Activated CD8-positive, alpha-beta memory T cell treated with anti-CD3 and anti-CD28 coated beads for 4 hours (primary cell): Measurements from ENCODE around the gene SIPA1L3.

Experiments
- DNase-seq, 2 donors: peaks; one replicate each; pipeline ENCODE4 v3.0.0-alpha.2; 2020; ENCODE audit warnings: low read depth in 2 of 2

The SIPA1L3 gene

DNA sequence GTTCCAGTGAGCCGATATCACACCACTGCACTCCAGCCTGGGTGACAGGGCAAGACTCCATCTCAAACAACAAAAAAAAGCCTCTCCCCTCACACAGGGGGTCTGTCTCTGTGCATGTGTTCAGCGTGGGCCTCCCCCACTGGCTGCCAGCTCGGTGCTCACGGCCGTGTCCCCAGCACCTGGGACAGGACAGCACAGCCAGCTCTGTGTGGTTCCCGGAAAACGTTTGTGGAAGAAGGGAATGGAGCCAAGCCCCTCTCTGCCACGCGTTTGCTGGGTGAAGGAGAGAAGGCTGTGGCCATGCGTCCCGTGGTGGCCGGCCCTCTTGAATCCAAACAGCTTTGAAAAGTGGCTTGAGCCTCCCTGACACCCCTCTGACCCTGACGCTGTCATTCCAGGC is 284.7 kb downstream of the SIPA1L3 start:
- no peak for DNase-seq

DNA sequence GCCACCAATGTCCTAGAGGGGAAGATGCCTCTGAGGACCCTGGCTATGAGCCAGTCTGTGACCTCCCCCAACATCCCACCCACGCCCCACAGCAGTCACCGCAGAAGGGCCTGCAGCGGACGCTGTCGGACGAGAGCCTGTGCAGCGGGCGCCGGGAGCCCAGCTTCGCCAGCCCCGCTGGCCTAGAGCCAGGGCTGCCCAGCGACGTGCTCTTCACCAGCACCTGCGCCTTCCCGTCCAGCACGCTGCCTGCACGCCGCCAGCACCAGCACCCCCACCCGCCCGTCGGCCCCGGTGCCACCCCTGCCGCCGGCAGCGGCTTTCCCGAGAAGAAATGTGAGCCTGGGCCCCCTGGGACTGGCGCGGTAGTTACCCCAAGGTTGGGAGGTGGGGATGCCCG is 286.4 kb downstream of the SIPA1L3 start:
- DNase-seq = no peak

DNA sequence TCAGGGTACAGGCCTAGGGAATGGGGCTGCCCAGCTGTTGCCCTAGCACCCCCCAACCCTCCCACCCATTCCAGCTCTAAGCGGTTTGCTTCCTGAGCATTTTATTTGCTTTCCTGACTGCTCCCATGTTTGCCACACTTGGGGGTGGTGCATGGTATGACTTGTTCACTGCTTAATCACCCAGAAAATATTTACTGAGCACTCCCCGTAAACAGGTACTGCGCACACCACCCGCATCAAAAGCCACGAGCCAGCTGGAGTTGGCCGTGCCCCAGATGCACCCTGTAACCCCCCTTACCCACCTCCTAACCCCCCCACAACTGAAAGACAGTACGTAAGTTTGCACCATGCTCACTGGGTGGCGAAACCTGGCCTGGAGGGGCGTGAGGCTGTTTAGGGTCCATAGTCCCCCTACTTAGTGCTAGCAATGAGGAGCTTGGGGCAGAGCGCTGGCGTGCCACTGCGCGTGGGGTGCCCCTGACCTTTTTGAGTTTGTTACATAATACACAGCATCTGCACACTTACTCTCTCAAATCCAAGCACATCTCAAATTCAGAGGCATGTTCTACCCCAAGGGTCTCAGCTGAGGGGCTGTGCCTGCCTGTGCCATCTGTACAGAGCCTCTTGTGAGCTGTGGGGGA is 287.2 kb downstream of the SIPA1L3 start:
- no peak for DNase-seq

DNA sequence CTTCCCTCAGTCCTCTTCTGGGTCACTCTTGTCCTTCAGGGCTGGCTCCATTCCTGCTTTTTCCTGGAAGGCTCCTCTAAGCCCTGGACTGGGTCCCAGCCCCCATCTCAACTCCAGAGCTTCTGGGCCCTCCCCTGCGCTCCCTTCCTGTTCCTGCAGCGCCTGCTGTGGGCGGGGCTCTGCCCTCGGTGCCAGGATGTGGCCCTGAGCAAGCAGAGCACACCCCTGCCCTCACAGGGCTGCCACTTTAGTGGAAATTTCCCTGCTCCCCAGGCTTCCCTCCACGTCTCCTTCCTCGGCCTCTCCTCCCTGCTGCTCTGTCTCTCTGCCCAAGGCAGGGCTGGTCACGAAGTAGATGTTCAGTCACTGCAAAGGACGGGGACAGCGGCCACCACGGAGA is 288.2 kb downstream of the SIPA1L3 start:
- DNase-seq = no peak

DNA sequence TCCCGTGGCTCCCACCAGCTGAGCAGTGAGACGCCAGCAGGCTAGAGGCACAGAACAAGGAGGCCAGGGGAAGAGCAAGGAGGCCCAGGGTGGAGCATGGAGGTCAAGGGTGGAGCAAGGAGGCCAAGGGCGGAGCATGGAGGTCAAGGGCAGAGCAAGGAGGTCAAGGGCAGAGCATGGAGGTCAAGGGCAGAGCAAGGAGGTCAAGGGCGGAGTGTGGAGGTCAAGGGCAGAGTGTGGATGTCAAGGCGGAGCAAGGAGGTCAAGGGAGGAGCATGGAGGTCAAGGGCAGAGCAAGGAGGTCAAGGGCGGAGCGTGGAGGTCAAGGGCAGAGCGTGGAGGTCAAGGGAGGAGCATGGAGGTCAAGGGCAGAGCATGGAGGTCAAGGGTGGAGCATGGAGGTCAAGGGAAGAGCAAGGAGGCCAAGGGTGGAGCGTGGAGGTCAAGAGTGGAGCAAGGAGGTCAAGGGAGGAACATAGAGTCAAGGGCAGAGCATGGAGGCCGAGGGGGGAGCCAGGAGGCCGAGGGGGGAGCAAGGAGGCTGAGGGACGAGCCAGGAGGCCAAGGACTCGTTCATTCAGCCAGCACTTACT is 289.3 kb downstream of the SIPA1L3 start:
- no peak for DNase-seq

DNA sequence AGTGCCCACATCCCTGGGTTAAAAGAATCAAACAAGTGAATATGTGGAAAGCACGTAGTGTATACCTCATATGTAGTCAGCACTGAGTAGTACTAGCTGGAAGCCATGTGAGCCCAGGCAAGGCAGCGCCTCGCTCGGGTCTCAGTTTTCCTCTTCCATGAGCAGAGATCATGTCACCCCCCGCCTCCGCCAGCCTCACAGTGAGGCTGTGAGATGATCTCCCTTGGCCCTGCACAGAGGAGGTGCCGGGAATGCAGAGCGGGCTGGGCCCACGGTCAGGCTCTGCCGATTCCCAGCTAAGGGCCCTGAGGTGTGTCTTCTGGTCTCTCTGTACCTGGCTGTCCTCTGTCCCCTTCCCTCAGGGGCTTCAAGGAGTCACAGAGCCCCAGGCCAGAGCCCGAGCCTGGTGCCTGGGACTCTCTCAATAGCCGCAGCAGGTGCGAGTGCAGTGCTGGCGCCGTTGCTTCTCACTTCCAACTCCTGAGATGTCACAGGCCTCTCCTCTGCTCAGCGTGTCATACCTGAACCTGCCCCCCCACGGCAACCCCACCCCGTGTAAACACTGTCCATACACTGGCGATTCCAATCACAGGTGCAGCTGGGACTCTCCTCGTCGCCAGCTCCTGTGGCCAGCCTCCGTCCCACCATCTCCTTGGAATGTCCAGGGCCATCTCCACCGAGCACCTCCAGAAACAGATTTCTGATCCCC is 290.1 kb downstream of the SIPA1L3 start:
- no peak for DNase-seq

DNA sequence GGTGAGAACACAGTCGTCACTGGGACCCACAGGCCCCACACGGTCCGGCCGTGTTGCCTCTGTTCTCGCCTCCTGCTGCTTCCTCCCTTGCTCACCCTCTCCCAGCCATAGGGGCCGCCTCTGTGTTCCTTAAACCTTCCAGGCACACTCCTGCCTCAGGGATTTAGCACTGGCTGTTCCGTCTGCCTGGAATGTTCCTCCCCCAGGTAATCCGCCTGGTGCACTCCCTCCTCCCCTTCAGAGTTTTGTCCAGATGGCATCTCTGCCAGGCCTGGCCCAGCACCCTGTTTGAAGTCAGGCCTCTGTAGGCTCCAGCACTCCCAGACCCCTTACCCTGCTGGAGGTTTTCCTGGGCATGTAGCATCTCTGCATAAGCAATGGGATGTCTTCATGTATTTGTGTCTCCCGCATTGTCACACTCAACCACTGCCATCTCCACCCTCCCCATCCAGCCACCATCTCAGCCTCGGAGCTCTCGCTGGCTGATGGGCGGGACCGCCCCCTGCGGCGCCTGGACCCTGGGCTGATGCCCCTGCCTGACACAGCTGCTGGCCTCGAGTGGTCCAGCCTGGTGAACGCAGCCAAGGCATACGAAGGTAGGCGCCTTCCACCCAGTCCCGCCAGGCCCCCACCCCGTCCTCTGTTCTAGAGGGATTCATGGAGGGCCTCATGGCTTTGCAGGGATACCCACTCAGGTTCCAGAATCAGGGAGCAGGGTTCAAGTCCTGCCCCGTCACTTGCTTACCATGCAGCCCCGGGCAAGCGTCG is 291.1 kb downstream of the SIPA1L3 start:
- DNase-seq = no peak

DNA sequence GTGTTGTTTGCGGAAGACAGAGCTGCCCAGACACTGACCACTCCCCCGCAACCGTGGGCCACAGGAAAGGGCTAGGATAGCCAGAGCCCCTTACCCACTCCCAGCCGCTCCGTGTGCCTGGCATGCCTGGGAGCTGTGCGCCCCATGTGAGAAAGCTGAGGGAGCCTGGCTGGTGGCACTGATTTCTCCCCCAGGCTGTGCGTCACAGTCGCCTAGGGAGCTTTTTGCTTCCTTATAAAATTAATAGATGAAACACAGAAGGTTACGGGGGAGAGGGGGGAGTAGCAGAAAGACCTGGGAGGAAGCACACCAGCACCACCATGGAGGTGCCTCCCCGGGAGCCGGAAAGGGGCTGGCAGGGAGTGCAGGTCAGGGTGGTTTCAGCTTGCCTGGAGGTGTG is 292.3 kb downstream of the SIPA1L3 start:
- DNase-seq = no peak

DNA sequence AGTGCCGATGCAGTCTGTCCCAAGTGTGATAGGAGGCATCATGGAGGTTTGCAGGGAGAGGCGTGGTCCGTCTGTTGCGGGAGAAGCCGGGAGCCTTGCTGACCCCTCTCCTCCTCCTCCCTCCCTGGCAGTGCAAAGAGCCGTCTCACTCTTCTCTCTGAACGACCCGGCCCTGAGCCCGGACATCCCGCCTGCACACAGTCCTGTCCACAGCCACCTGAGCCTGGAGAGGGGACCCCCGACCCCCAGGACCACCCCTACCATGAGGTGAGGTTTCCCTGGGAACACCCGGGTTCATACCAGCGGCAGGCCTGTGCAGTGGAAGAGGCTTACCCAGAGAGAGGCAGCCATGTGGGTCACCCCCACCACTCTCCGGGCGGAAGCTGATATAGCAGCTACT is 294.7 kb downstream of the SIPA1L3 start:
- no peak for DNase-seq

DNA sequence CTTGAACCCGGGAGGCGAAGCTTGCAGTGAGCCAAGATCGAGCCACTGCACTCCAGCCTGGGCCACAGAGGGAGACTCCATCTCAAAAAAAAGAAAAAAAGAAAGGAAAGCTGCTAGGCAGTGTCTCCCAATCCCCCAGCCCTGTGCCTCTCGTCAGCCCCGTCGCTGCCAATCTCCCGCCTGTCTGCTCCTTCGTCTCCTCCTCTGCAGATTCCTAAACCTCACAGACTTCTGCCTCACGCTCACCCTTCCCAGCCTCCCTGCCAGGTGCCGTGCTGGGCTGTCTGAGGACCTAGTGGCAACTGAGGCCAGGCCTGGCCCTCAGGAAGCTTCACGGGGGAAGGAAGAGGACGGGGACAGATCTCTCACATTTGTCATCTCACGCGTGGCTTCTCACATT is 295.5 kb downstream of the SIPA1L3 start:
- DNase-seq = no peak

DNA sequence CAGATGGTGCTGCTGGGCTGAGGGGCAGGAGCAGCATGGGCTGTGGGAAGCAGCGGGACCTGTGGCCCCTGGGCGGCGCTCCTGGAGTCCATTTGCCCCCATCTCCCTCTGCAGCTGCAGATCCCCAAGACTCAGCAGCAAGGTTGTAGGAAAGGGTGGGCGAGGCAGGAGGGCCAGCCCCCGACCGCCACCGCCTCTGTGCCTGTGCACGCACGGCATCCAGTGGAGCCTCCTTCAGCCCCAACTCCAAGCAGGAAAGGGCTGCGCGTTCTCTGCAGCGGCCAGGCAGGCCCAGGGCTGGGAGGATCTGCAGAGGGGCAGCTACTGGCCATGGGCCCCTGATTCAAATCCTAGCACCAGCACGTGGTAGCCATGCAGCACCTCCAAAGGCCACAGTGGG is 296.2 kb downstream of the SIPA1L3 start:
- DNase-seq = no peak

DNA sequence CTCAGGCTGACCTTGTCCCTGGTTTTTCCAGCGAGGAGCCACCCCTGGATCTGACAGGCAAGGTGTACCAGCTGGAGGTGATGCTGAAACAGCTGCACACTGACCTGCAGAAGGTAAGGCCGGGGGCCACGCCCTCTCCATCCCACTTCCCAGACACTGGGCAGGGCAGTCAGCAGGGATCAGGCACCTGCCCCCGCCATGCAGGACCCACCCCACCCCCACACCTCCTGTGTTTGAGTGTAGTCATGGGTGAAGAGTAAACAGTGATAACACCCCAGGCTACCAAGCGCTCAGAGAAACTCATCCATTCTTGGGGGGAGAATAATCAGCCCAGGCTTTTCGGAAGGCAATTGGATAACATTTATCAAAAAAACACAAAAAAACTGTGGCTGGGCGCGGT is 297.1 kb downstream of the SIPA1L3 start:
- no peak for DNase-seq

DNA sequence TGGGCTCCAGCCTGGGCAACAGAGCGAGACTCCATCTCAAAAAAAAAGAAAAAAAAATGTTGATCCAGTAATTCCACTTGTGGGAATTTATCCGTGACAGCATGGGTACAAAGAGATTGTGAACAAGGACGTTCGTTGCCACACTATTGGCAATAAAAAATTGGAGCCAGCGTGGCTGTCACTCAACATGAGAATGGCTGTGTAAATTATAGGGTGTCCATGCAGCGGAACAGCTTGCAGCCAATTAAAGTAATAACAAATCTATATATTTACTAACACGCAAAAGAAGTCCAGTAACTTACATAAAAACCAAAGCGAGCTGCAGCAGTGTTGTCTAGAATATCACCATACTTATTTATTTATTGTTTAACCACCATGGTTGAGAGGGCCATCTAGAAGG is 297.7 kb downstream of the SIPA1L3 start:
- no peak for DNase-seq

DNA sequence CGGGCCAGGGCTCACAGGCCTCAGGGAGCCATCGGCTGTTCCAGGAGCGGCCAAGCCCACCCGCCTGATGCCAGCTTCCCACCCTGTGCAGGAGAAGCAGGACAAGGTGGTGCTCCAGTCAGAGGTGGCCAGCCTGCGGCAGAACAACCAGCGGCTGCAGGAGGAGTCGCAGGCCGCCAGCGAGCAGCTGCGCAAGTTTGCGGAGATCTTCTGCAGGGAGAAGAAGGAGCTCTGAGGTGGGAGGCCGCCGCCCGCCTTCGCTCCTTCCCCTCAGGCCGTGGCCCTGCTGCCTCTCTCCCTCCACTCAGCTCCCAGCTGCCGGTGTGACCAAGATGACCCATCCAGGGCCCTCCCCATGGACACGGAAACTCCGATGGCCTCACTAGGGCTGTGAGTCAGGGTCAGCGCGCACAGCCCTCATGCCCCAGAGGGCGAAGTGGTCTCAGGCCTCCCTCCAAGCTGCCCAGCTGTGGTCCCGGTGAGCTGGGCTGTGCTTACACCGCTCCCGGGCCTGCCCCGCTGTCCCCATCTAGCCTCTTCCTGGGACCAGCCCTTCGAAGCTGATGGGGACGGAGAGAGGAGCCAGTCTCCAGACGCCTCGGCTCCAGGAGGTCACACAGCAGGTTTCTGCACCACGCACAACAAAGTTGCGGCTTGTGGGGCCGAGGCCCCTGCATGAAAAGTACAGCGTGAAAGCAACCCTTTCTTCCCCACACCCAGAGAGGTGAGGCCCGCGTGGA is 299.2 kb downstream of the SIPA1L3 start:
- DNase-seq = no peak

DNA sequence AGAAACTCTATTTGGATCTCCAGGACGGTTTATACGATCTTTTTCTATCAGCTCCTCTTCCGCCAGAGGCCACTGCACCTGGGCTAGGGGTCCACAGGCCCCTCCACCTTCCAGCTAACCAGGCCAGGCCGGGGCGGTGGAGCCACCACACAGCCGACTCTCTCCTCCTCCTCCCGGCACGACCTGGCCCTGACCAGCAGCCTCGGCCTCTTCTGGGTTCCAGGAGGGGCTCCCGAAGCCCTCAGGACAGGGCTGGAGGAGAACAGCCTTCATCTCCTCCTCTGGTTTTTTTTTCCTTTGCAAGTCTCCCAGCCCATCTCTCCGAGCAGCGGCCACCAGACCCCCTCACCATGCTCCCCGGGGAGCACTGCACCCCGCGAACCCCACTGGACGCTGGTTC is 299.9 kb downstream of the SIPA1L3 start:
- no peak for DNase-seq

DNA sequence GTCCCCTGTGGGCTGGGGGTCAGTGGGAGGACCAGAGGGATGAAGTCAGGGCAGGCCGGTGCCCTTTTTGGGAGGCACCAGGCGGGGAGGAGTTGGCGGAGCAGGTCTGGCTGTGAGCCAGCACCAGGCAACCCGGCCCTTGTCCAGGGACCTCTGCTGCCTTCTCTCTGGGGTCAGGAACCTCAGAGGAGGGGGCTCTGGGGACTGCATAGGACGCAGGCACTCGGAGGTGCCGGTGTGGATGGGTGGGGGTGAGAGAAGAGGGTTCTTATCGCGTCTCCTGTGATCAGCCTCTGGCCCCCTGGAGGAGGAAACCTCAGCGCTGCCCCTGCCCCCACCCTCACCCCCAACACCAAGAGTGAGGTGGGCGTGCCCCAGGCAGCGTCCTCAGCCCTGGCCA is 300.5 kb downstream of the SIPA1L3 start:
- DNase-seq = no peak

DNA sequence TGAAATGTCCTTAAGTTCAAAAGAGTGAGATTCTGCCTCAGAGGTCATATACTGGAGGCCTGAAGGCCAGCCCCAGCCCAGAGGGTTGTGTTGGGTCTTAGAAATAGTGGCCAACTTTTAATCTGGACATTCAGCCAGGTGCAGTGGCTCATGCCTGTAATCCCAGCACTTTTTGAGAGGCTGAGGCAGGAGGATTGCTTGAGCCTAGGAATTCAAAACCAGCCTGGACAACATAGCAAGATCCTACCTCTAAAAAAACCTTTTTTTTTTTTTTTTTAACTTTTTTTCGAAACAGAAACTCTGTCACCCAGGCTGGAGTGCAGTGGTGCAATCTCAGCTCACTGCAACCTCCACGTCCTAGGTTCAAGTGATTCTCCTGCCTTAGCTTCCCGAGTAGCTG is 301.6 kb downstream of the SIPA1L3 start:
- no peak for DNase-seq

DNA sequence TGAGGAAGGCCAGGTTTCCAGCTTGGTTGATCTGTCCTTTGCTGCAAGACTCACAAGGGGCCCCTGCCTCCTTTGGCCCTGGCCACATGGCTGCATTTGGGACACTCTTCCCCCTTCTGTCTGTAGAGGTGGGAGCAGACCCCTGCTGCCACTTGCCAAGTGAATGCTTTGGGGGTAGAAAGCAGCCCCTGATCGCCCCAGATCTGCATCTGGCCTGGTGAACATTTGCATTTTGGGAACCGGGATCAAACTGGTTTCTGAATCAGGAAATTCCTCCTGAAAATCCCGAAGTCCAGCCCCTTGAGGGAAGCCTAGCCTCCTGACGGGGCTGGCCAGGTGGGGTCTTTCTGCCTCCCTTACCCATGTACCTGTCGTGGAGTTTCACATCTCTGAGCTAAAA is 302.1 kb downstream of the SIPA1L3 start:
- no peak for DNase-seq

DNA sequence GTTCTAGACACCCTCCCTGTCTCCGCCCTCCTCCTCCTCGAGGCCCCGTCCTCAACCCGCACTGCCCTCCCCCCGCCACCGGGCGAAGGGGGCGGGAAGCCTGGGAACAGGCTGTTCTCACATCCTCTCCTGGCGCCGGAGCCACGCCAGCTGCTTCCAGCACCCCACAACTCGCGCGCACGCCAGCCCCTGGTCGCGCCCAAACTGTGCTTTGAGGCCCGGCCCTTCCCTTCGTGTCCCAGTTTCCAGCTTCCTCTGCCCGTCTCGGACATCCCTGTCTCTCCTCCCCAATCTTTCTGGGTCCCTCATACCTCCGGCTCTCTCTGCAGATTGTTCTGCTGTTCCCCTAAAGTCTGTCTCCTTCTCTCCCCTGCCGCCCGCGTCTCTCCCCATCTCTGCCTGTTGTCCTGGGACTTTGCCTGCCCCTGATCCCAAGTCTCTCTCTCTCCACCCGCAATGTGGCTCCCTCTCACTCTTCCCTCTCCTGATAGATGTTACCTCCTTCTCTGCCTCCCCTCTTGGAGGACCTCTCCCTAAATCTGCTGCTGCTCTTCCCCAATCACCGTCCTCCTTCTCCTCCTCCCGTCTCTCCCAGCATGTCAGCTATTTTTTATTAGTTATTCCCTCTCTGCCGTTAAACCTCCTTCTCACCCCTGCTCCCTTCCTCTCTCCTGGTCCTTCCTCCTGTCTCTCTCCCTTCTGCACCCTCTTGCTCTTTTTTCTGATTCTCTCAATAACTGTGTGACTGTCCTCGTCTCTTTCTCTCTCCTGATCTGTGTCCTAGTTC is 302.9 kb downstream of the SIPA1L3 start:
- DNase-seq = no peak

DNA sequence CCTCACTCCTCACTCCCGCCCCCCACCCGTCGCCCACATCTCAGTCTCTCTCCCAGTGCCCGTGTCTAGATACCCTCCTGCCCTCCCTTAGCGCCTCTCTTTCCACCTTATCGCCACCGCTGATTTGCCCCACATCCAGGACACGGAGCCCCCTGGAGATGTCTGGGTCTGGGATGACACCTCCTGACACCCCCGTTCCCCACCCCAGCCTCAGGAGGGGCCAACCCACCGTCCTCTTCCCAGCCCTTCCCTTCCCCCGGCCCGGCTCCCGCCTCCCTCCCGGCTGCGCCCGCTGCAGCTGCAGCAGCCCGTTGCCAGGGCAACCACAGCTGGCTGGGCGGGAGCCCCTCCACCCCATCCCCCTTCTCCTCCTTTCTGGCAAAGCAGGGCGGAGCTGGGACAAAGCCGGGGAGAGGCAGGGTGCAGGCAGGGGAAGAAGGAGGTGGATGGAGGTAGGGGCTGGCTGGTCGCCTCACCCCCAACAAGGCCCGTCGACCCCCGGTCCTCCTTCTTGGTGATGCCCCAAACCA is 303.5 kb downstream of the SIPA1L3 start:
- no peak for DNase-seq

DNA sequence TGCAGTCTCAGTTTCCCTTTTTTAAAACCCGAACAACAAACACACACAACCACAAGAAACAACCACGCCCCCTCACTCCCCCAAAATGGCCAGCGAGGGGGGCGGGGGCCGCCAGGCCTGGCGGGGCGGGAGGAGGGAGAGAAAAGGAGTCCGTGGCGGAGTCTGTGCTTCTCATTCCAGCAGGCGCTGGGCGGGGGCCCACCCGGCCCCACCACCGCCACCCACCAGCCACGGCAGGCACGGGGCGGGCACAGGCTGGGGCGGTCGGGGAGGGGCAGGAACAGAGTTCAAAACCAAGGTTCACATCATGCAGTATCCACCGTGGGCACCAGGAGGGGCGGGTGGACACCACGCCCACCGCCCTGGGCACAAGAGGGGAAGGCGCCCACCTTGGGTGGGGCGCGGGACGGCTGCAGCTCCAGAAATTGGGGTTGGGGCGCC is 304.2 kb downstream of the SIPA1L3 start:
- no peak for DNase-seq
